GM10266 (cell line): ENCODE data around the gene HSD11B1.

Experiments used
- DNase-seq: peaks from one replicate; pipeline ENCODE4 v3.0.0; 2012; ENCODE audit errors: extremely low spot score
- TF ChIP-seq, protein P1 (sequence below): IDR thresholded peaks from 2 replicates; pipeline ENCODE4 v1.5.1; 2012; ENCODE audit warnings: mild to moderate bottlenecking, low read depth; ENCODE audit not compliant: control insufficient read depth, insufficient read depth; ENCODE audit errors: missing control alignments

HSD11B1 gene

DNA sequence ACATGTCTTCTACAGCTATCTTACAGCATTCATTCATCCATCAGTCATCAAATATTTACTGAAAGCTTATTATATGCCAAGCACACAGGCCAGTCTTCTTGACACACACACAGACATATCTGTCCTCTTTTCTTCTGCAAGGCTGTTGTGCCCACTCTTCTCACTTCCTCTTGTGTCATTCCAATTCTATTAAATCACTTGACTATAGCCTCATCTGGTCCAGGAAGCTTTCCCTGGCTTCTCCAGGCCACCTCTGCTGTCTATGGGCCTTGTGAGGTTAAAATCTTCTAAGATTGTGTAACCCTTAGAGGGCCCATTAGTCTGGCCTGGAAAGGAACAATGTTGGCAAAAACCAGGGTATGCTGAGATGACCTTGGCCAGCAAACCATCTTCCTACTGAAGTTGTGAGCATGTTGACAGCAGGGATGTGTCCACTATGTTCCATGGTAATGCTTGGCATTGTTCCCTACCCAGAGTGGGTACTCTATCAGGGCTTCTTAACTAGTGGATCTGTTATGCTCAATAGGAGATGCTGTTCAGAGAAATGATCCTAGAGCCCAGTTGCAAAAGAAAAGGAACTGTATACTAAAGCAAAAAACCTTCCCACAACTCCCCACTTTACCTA lies 56.5 kb downstream of the HSD11B1 start:
- TF ChIP-seq, protein P1, sequence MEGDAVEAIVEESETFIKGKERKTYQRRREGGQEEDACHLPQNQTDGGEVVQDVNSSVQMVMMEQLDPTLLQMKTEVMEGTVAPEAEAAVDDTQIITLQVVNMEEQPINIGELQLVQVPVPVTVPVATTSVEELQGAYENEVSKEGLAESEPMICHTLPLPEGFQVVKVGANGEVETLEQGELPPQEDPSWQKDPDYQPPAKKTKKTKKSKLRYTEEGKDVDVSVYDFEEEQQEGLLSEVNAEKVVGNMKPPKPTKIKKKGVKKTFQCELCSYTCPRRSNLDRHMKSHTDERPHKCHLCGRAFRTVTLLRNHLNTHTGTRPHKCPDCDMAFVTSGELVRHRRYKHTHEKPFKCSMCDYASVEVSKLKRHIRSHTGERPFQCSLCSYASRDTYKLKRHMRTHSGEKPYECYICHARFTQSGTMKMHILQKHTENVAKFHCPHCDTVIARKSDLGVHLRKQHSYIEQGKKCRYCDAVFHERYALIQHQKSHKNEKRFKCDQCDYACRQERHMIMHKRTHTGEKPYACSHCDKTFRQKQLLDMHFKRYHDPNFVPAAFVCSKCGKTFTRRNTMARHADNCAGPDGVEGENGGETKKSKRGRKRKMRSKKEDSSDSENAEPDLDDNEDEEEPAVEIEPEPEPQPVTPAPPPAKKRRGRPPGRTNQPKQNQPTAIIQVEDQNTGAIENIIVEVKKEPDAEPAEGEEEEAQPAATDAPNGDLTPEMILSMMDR: no peak
- DNase-seq: no peak

DNA sequence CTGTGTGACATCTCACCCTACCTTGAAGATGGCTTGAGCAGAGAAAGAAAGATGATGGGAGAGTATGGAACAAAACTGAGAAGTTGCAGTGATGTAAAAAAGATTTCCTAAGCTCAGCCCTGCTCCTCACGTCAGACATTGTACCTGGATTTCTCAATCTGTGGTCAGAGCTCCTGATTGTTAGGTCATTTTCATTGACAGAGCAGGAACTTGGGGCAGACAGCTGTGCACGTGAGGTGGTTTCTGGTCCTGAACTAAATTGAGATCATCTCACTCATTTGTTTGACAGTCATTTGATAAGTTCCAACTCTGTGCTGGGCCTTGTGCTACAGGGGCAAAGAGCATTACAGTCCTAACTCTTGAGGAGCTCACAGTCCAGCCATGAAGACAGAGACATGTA lies 61.4 kb downstream of the HSD11B1 start:
- DNase-seq: no peak
- TF ChIP-seq, protein P1: no peak

DNA sequence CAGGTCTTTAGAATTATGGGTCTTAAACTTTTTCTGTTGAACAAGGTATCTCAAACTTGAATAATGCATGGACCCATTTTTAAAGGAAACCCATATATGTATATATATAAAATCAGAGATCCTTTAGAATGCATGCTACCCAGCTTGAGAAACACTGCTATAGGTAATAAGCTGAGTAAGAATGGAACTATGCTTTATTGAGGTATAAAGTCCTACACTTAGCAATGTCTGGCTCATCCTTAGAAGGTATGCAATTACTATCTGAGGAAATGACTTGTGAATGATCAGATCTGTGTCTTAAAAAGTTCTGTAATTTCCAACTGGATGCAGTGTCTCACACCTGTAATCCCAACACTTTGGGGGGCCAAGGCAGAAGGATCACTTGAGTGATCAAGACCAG lies 62.5 kb downstream of the HSD11B1 start:
- DNase-seq: no peak
- TF ChIP-seq, protein P1: no peak

DNA sequence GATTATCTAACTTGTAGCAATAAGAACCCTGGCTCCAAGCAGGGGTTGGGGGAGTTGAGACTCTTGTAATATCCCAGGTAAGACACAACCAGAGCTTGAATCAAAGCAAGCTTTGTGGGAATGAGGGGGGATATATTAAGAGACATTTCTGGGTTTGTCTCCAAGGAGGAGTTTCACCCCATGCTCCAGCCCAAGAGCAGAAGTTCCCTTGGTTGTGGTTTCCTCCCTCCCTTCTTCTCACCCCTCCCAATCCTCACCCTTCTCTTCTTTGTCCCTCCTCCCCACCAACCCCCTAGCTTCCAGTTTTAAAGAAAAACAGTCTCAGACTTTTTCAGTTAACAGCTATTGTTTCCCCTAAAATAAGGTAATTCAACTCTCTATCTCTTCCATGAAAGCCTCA lies 63.1 kb downstream of the HSD11B1 start:
- TF ChIP-seq, protein P1: no peak

DNA sequence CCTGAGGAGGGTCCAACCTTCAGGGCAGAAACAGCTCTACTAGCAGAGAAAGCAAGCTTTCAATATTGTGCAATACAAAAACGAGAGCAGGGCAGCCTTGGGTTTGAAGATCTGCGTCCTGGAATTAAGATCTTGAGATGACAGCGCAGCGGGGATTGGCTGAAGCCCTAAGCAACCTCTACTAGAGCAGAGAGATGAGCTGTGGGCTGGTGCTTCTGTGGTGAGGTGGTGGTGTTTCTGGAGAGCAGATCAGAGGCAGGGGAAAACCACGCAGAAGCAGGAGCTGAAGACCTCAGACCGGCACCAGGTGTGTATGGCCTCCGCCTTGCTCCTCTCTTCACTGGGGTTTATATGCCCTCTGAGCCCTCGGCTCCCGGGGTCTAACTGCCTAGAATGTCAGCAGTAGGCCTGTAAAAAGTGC lies 63.7 kb downstream of the HSD11B1 start:
- DNase-seq: peak; percentile 75
- TF ChIP-seq, protein P1: no peak

More for the DNA sequence above, 63.1 kb downstream of the HSD11B1 start:
- no peak for DNase-seq

DNA sequence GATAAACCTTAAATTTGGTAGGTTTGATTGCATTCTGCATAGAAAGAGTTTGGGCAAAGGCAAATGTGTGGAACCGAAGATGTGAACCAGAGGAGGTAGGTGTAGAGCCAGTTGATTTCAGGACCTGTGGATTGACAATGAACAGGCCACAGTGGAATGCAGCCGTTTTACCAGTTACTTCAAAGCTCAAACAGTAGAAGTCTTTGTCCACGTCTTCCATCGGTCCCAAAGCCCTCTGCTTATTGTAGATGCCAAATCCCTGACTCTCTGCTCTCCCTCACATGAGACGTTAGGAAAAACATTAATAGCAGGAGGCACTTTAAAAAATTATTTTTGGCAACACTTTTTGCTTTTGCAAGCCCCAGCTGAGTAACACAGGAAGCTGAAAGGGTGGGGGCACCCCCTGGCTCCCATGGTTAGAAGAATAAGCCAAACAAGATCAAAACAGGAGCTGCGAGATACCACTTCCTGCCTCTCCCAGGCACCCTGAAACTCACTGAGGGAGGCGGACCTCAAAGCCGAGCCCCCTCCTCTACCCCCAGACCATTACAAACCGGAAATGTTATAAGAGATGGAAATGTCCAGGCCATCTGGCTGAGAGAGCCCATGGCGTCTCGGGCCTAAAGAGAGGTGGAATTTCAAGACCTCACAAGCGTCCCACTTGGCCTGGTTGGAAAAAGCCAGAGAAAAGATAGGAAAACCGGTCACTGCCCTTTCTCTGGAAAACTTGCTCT lies 64.7 kb downstream of the HSD11B1 start:
- DNase-seq: peak; percentile 65
- TF ChIP-seq, protein P1: no peak

DNA sequence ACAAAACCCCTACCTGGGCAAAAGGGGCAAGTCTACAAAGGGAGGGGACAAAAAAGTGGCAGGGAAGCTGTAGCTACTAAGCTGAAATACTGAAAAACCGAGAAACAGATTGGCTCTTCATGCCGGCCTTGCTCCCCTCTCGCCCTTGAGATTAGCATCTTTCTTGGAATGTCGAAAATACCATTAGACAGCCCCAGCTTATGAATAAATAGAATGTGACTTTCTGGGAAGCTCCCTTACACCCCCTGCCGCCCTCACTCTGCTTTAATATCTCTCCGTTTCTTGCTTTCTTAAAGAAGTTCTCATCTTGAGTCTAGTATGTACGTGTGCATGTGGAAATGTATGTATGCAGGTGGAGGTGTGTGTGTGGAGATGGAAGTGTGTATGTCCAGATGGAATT lies 65.3 kb downstream of the HSD11B1 start:
- TF ChIP-seq, protein P1: no peak
- DNase-seq: no peak
